GM19043 (cell line): Measurements from ENCODE around the gene EVL.

ENCODE experiments used
- ATAC-seq: cut with Tn5 transposase; IDR thresholded peaks from one replicate; pipeline ENCODE4 v1.9.1; 2021; ENCODE audit warnings: low read depth; ENCODE audit not compliant: unreplicated experiment

EVL gene

GRCh38 chr14:100079726-100080005 is 14.4 kb downstream of the EVL start:
- ATAC-seq = no peak

GRCh38 chr14:100080206-100080605 is 15.0 kb downstream of the EVL start:
- no peak for ATAC-seq

- no peak for ATAC-seq
Measured at GRCh38 chr14:100081997-100082625, 16.9 kb downstream of the EVL start.

- no peak for ATAC-seq
Measured at GRCh38 chr14:100082723-100083122, 17.5 kb downstream of the EVL start.

- no peak for ATAC-seq
Measured at GRCh38 chr14:100083706-100084105, 18.5 kb downstream of the EVL start.

- ATAC-seq = no peak
Measured at GRCh38 chr14:100084591-100084990, 19.4 kb downstream of the EVL start.

- ATAC-seq = no peak
Measured at GRCh38 chr14:100085462-100085861, 20.2 kb downstream of the EVL start.

- ATAC-seq = no peak
Measured at GRCh38 chr14:100086361-100086760, 21.1 kb downstream of the EVL start.

- no peak for ATAC-seq
Measured at GRCh38 chr14:100088226-100088625, 23.0 kb downstream of the EVL start.

- ATAC-seq = no peak
Measured at GRCh38 chr14:100091386-100091785, 26.2 kb downstream of the EVL start.

GRCh38 chr14:100092832-100093231 is 27.6 kb downstream of the EVL start:
- ATAC-seq = no peak

GRCh38 chr14:100093319-100093718 is 28.1 kb downstream of the EVL start:
- ATAC-seq = no peak

- ATAC-seq = no peak
Measured at GRCh38 chr14:100096656-100097055, 31.4 kb downstream of the EVL start.

- ATAC-seq = no peak
Measured at GRCh38 chr14:100098171-100098570, 32.9 kb downstream of the EVL start.

- no peak for ATAC-seq
Measured at GRCh38 chr14:100100032-100100703, 34.9 kb downstream of the EVL start.

- ATAC-seq = no peak
Measured at GRCh38 chr14:100102156-100102785, 37.0 kb downstream of the EVL start.

- ATAC-seq = no peak
Measured at GRCh38 chr14:100103250-100104005, 38.2 kb downstream of the EVL start.

- no peak for ATAC-seq
Measured at GRCh38 chr14:100104006-100104352, 38.8 kb downstream of the EVL start.

- no peak for ATAC-seq
Measured at GRCh38 chr14:100104523-100105300, 39.5 kb downstream of the EVL start.

- no peak for ATAC-seq
Measured at GRCh38 chr14:100105357-100106169, 40.3 kb downstream of the EVL start.
